Upper lobe of left lung (tissue), 4 donors: Measurements from ENCODE around the gene TBC1D32.

ENCODE experiments used
- EP300 ChIP-seq, 4 donors: sonication (generic); formaldehyde crosslinking; IDR thresholded peaks; one replicate each; pipeline ENCODE4 v1.5.1; 2017; ENCODE audit warnings: antibody characterized with exemption in 4 of 4, control low read depth in 2 of 4
- POLR2A ChIP-seq, 4 donors: fragments of 450-650 bp; IDR thresholded peaks; one replicate each; pipeline ENCODE4 v1.5.1; 2016 to 2017; ENCODE audit warnings: antibody characterized with exemption in 4 of 4, mild to moderate bottlenecking in 2 of 4
- POLR2AphosphoS5 ChIP-seq, 2 donors: sonication (generic); formaldehyde crosslinking; IDR thresholded peaks; one replicate each; pipeline ENCODE4 v1.5.1; 2017; ENCODE audit warnings: antibody characterized with exemption in 2 of 2
- TF ChIP-seq, protein P1 (sequence below), 6 experiments: fragments of 450-650 bp in 4 of 6; fragments of 200-600 bp in 2 of 6; sonication (generic) in 2 of 6; IDR thresholded peaks; one replicate each; pipeline ENCODE4 v1.5.1; 2016 to 2019; ENCODE audit warnings: antibody characterized with exemption in 6 of 6

DNA sequence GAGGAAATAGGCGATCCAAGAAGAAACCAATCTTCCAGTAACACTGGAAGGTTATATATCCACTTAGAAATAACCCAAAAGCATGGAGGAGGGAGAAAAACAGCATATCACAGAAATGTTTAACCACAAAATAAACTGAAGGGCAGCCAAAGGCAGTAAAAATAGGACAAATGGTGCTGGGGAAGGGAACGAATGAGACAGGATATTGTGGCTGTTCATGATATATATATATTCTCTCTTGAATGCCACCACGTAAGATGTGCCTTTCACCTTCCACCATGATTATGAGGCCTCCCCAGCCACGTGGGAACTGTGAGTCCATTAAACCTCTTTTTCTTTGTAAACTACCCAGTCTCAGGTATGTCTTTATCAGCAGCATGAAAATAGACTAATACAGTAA, 162.4 kb downstream of the TBC1D32 start:
- TF ChIP-seq, protein P1, sequence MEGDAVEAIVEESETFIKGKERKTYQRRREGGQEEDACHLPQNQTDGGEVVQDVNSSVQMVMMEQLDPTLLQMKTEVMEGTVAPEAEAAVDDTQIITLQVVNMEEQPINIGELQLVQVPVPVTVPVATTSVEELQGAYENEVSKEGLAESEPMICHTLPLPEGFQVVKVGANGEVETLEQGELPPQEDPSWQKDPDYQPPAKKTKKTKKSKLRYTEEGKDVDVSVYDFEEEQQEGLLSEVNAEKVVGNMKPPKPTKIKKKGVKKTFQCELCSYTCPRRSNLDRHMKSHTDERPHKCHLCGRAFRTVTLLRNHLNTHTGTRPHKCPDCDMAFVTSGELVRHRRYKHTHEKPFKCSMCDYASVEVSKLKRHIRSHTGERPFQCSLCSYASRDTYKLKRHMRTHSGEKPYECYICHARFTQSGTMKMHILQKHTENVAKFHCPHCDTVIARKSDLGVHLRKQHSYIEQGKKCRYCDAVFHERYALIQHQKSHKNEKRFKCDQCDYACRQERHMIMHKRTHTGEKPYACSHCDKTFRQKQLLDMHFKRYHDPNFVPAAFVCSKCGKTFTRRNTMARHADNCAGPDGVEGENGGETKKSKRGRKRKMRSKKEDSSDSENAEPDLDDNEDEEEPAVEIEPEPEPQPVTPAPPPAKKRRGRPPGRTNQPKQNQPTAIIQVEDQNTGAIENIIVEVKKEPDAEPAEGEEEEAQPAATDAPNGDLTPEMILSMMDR (IDR thresholded peaks at IDR 0.05) = no peak
- no peak for TF ChIP-seq POLR2AphosphoS5 (IDR thresholded peaks at IDR 0.05)
- no peak for TF ChIP-seq POLR2A (IDR thresholded peaks at IDR 0.05)
- no peak for TF ChIP-seq EP300 (IDR thresholded peaks at IDR 0.05)
